Mucosa of descending colon (tissue), 3 donors: ENCODE measurements around the gene PALD1. TPM values are rescaled to one million over a fixed set of nuclear protein-coding genes. Genes with fewer than 3 reads are reported as not detected.

Source experiments
- ATAC-seq: fragments of 200-7000 bp; cut with Tn5 transposase; one replicate; pipeline ENCODE4 v1.9.1; 2020; ENCODE audit warnings: mild to moderate bottlenecking, moderate library complexity
- DNase-seq, 3 donors: peaks; one replicate each; pipeline ENCODE4 v3.0.0-alpha.2; 2020
- H3K36me3 ChIP-seq: fragments of 200-600 bp; one replicate; pipeline ENCODE4 v1.8.0; 2021; ENCODE audit warnings: low read depth, mild to moderate bottlenecking
- H3K4me1 ChIP-seq: fragments of 200-600 bp; one replicate; pipeline ENCODE4 v1.8.0; 2021; ENCODE audit warnings: low read depth, mild to moderate bottlenecking
- H3K4me3 ChIP-seq: fragments of 200-600 bp; one replicate; pipeline ENCODE4 v1.8.0; 2021; ENCODE audit warnings: mild to moderate bottlenecking
- H3K9me3 ChIP-seq: fragments of 200-600 bp; one replicate; pipeline ENCODE4 v1.8.0; 2021; ENCODE audit warnings: mild to moderate bottlenecking
- CTCF ChIP-seq: fragments of 200-600 bp; IDR thresholded peaks from one replicate; pipeline ENCODE4 v1.8.0; 2022; ENCODE audit warnings: antibody characterized with exemption, mild to moderate bottlenecking
- intact Hi-C, 2 donors: fragments of 100-400 bp; cut with DNase I in 1 of 2; cut with micrococcal nuclease in 1 of 2; formaldehyde crosslinking; loops; one replicate each; pipeline versions ENCODE4 v1.11.0 to v1.11.1; 2022; cut with DNase I, micrococcal nuclease
- total RNA-seq, 3 donors: library from RNA; stranded (reverse); fragmentation: NEBNext Ultra II Directional in 2 of 3; extraction: Animal tissue kit (Norgen Biotek cat#: 25700) in 2 of 3; gene quantifications; one replicate each; pipeline versions ENCODE4 v1.2.1 to v1.2.4, GENCODE V29; 2021 to 2023
- donor health status: DM: no; HTN: no; CAD: no; lungs with moderate emphysema.
- donor health status: DM: no; HTN: no; CAD: no.
- donor health status: DM: no; HTN: yes; CAD: no.

Gene PALD1
- total RNA-seq, 3 donors from 2014 or later = 1.9 to 15.9 (median 3.2) TPM

- no peak overlapping the region for H3K4me3 ChIP-seq
- H3K9me3 ChIP-seq = no peaks in the 10 kb centered on the region
- no peak for DNase-seq
- H3K36me3 ChIP-seq = no peaks in the 10 kb centered on the region
- ATAC-seq = no peak
- intact Hi-C loops = loop anchor here in 1 of 2 donors (10.0 kb wide), 1 partner anchor 70 kb away; no protein-coding TSS in a partner anchor
- no peaks in the 10 kb centered on the region for H3K4me1 ChIP-seq
- no peak for TF ChIP-seq CTCF
Observed at GRCh38 chr10:70465278-70465677, 13.3 kb upstream of the PALD1 start.

GRCh38 chr10:70465832-70466231 lies 12.7 kb upstream of the PALD1 start:
- Histone ChIP-seq H3K4me3 (no peak overlapping the region), H3K4me1 (no peaks in the 10 kb centered on the region), H3K9me3 (no peaks in the 10 kb centered on the region), H3K36me3 (no peaks in the 10 kb centered on the region)
- intact Hi-C loops = loop anchor here in 1 of 2 donors (10.0 kb wide), 1 partner anchor 69 kb away; no protein-coding TSS in a partner anchor
- ATAC-seq (no peak), DNase-seq (no peak)
- no peak for TF ChIP-seq CTCF

- TF ChIP-seq CTCF = no peak
Observed at GRCh38 chr10:70466951-70467350, 11.6 kb upstream of the PALD1 start.

GRCh38 chr10:70472799-70473454 lies 5.6 kb upstream of the PALD1 start:
- H3K4me1 ChIP-seq = peaks cover 2% of the 10 kb centered on the region
- intact Hi-C loops = no loop called here
- DNase-seq (no peak), ATAC-seq (no peak)
- no peak overlapping the region for H3K4me3 ChIP-seq
- no peak for TF ChIP-seq CTCF
- no peaks in the 10 kb centered on the region for H3K36me3 ChIP-seq
- H3K9me3 ChIP-seq = no peaks in the 10 kb centered on the region

More at GRCh38 chr10:70466951-70467350, 11.6 kb upstream of the PALD1 start:
- intact Hi-C loops = loop anchor here in 1 of 2 donors (10.0 kb wide), 1 partner anchor 68 kb away; no protein-coding TSS in a partner anchor
- no peak overlapping the region for H3K4me3 ChIP-seq
- no peak for DNase-seq
- H3K4me1 ChIP-seq = no peaks in the 10 kb centered on the region
- H3K9me3 ChIP-seq = no peaks in the 10 kb centered on the region
- no peak for ATAC-seq
- no peaks in the 10 kb centered on the region for H3K36me3 ChIP-seq

- no peak for DNase-seq
- Histone ChIP-seq H3K4me1 (peaks cover 16% of the 10 kb centered on the region), H3K4me3 (no peak overlapping the region), H3K36me3 (no peaks in the 10 kb centered on the region), H3K9me3 (no peaks in the 10 kb centered on the region)
- TF ChIP-seq CTCF = no peak
- intact Hi-C loops = no loop called here
- ATAC-seq = no peak
Observed at GRCh38 chr10:70474780-70475179, 3.8 kb upstream of the PALD1 start.
